MV-4-11 (cell line): ENCODE measurements around the gene COL8A1.
A peak's percentile ranks its signal among the peaks of the same experiment; 100 is the strongest.

Experiments
- DNase-seq: peaks from one replicate; lab custom pipeline; 2025; lab: John Stamatoyannopoulos, UW

Gene COL8A1

DNA sequence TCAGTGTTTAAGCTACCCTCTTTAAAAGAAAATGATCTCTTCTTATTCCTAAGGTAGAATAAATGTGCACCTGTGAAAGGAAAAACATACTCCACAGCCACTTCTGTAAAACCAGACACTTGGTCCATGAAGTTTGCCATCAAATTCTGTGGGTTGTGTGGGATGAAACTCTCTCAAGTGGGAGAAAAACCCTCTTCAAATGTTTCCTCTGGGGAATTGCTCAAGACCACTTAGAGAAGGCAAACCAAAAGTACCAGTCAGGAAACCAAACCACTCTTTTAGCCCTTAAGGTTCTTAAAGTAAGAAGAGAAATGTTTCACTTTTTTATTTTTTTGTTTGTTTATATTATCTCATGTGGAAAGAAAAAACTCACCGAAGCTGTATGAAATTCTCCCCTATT, 1.2 kb downstream of the COL8A1 start:
- peak; percentile 21 for DNase-seq

DNA sequence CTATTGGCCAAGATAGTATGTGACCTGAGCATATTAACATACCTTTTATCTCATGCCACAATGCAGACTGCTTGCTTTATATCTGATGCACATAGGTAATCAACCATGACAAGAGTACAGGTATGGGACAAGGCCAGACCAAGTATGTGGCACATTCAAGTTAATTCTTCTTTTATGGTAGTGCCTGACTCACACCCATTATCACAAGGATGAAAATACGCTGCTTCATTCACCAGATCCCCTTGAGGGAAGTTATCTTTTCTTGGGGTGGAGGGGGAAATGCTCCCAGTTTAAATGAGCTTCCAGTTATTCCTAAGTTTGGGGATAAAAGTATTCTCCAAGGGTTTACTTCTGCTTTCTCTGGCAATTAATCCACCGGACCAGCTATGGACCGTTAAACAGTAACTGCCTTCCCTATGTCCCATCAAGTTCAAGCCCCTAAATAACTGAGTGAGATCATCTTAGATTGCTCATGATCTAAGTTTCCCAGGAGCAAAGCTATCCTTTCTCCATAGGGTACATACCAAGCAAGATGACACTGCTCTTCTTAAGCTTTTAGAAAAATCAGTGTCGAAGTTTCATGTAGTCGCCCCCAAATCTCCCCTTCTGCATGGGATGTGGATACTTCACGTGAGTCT, 1.9 kb downstream of the COL8A1 start:
- no peak for DNase-seq

DNA sequence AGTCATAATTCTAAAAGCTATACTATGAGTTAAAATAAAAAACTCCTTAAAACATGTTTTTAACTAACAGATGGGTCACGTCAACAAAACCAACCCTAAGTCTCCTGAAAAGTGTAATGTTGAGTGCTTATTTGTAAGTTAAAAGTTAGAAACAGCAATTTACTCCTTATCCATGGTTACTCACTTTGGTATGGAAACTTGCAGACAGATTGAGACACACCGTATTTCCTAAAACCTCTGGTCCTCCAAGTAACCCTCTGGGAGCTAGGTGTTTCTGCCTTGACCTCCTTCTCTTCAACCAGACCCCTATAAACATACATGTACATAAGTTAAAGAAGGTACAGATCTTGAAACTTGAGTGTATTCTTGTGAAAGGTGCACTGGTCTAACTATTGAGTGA, 3.1 kb downstream of the COL8A1 start:
- DNase-seq, result no peak

DNA sequence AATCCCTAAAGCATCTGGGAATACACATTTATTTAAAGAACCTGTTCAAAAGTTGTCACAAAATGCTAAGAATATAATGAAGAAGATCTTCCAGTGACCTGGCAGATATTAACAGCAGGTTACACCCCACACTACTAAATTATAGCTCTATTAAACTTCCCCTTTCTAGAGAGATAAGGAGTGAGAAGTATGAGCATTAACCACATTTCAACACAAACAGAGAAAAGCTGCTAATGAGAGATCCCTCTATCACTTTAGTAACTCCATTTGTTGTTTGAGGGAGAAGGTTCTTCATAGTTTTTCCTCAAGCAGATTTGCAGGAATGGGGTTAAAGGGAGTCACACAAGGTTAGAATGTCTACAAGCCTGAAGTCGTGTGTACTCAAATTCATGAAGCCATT, 3.6 kb downstream of the COL8A1 start:
- no peak for DNase-seq

DNA sequence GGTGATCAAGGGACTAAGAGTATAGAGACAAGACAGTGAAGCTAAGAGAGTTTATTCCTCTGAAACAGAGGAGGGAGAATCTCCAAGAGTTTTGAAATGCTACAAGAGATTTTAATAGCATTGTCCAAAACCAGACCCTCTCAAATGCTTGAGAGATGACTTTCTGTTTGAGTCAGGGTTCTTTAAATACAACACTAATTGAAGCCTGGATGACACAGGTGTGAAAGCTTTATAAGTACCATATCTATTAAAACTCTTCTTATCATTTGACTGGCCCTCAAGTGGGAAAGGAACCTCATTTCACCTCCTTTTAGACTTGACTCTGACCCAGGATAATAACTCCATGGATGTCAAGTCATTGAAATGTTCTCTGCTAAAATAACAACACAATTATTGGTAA, 5.6 kb downstream of the COL8A1 start:
- DNase-seq, result no peak

DNA sequence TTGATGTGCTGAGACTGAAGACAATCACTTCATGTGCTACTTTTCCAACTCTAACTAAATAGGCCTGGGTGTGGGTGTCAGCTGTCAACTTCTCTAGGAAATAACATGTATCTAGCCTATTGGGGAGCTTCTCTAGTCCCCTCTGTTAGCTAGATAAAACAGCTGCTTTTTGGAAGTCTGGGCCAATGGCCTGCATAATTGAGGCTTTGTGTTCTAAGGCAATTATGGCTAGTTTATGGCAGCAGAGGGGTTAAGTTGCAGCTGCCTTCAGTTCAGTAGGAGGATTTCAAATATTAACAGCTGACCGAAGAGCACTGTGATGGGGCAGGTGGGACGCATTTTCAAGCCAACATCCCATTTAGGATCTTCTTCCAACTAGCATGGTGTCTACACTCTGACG, 6.4 kb downstream of the COL8A1 start:
- DNase-seq, result no peak

DNA sequence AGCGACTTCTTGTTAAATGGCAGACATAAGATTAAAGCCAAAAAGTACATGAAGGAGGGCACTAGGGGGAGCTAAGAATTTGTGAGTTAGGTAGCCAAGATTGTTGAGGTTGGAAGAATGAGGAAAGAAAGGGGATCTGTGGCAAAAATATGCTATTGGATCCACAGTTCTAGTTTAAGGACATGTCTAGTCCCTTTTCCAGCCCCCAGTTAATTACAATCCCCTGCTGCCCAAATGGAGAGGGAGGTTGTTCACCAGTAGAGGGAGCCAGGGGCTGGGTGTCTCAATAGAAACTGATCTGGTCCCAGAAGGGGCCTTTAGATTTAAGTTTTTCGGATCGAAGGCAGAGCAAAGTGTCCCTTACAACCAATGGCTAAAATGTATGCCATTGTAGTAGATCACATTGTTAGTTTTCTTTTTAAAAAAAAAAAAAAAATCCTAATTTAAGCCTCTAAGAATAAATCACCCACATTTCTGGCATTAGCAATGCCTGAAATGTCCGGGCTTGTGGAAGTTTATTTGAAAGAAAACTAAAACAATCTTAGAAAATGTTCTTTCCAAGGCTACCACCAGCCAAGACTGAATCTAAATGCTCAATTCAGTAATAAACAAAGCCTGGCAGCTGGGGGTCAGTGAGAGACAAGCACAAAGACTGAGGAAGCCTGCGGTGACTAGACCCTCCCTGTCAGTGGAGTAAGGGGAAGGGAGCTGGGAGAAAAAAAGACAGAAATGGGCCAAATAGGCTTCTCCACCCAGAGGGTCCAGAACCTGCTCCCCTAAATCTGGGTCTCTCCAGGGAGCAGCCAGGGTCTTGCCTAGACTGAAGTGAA, 7.1 kb downstream of the COL8A1 start:
- DNase-seq, result no peak

DNA sequence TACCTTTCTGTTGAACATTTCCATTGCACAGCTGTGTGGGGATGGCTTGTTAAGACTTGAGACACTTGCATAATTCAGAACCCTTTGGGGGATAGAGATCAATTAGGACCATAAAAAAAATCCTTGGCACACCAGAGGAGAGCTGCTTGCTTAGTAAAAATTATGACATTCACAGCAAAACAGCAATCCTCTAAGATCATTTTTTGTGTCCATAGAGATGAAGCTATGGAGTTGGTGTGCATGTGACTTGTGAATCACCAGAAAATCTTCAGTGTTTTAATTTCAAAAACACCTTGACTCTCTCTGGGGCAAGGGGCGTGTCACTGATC, 7.7 kb downstream of the COL8A1 start:
- DNase-seq, result no peak

DNA sequence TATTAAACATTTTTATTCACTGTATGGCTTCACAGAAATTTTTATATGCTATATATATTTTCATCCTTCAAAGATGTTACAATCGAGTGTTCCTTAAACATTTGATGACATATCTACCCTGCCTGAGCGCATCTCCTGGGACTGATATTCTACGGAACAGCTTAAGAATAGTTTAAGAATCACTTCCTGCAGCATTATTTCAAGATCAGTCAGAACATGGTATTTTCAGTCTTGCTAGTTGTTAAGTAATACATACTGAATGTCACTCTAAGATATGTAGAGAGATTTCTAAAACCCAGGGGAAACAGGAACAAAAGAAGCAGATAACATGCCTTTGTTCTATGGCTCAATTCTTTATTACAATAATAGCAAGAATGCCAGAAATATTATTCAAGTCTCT, 8.7 kb downstream of the COL8A1 start:
- no peak for DNase-seq

DNA sequence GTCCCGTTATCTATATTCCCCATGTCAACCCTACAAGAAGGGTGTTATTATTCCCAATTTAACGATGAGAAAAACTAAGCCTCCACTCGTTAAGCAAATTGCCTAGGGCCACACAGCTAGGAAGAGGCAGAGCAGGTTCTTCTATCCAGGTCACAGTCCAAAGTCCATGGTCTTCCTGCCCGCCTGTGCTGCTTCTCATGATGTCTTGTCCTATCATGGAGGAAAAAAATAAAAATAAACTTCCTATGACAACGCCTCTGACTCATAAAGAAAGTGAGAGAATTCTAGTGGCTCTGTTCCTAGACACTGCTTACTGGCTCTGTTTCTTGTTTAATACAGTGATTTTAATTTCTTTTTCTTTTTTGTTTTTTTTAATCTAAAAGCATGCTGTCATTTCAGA, 9.7 kb downstream of the COL8A1 start:
- no peak for DNase-seq

DNA sequence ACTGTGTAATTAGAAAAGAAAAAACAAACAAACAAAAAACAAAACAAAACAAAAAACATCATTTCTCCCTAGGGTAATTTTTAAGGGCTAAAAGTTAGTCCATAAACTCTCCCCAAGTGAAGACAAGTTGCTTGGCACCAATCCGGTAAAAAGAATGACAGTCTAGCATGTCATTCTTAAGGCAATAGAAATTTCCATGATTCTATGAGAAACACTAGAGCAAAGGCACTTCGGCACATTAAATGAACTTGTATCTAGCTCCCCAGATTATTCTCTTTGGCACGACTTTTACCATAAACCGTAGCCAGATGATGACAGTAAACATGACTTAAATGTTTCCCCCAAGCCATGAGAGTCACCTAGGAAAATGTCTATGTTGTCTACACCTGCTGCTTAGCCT, 10.1 kb downstream of the COL8A1 start:
- no peak for DNase-seq

DNA sequence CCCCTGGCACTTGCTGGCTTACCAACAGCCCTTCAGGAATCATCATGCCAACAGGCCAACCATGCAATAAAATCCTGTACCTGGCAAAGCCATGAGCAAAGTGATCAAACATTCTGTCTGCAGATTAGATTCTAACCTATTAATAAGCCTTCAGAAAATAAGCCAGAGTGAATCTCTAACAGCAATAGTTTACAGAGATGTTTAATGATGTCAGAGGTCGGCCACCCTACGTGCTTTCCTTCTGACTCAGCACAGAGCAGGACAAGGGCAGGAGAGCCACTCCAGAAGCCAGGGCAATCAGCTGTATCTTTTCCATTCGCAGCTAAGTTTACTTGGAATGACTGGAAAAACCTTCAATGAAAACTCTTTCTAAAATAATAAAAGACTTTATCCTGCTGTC, 13.1 kb downstream of the COL8A1 start:
- no peak for DNase-seq

DNA sequence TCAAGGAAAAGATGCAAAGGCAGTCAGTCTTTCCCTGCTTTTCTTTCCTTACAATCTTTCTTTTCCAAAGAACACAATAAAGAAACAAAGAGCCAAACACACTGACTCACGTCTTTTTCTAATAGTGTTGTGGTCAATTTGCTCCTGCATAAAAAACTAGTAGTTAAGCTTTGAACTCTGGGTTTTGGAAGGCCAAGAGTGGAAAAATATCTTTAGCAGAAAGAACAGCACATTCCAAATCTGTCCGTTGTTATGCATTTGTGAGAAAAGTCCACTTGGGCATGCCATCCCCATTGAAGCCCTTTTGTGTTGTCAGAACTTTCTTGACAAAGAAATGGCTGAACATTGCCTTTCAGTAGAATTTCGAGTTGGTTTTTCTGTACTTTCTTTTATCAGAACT, 18.2 kb downstream of the COL8A1 start:
- no peak for DNase-seq

DNA sequence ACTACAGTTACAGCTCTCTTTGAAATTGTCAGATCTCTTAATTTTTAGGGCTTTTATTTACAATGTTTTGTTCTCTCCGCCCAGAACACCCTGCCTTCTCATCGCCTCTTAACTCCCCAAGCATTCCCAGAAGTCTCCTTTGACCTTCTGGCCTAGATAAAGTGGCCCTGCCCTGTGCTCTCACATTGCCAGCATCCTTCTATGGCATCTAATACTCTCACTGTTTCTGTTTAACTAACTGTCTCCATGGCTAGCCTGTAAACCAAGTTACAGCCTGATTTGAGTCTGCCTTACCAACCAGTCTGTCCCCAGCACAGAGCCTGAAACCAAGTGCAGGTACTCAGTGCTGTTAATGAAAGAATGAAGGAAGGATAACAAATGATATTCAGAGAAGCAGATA, 19.9 kb downstream of the COL8A1 start:
- DNase-seq, result no peak

DNA sequence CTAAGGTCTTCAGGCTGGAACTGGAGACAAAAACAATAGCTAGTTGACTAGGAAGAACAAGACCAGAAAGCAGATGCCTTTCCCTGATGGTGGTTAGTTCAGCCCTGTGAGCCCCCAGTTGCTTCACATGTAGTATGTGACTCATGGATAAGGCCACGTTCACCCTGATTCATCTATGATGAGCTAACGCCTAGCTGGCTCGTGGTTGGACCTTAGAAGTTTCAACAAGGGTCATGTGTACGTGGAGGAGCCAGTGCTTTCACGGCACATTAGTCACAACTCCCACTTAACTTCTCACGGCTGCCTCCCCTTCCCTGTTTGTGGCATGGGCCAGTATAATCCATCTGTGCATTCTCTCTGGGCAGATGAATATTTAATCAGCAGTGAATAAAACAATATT, 20.6 kb downstream of the COL8A1 start:
- DNase-seq, result peak; percentile 83

DNA sequence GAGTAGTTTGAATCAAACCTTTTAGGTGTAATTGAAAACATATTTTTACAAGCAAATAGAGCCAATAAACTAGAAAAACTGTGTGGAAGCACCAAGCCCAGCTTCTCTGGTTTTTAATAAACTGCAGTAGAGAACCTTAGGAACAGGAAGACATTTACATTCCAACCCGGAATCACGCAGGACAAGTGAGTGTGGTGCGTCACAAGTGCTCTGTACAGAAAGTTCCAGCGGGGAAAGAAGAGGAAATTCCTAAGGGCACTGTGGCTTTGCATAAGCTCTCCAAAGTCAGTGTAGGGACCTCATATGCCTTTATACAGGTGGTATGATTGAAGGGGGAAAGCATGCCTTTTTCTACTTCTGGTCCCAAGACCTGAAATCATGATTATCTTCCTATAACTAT, 21.6 kb downstream of the COL8A1 start:
- no peak for DNase-seq

DNA sequence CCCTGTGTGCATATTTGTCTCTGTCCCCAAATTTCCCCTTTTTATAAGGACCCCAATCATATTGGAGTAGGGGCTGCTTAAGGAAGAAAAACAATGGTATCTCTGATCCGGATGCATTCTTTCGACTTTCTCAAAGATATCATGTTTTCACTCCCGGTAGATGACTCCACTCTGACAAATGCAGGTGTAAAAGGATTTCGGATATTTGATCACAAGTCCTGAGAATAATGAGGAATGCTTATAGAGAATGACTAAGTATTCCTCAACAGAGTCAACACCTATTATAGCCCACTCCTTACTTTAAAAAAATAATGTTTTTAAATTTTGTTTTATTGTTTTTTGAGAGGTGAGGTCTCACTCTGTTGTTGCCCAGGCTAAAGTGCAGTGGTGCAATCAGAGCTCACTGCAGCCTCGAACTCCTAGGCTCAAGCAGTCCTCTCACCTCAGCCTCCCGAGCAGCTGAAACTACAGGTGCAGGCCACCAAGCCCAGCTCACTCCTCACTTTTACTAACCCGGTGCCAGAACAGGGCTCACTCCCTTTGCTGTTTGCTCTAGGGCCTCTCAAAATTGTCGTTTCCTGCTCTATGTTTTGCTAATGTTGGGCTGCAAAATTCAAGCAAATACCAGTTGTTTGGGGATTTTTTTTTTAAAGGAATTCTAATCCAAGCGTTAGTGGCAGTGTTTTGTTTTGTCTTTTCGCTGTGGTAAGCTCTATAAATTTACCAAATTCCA, 24.6 kb downstream of the COL8A1 start:
- no peak for DNase-seq

DNA sequence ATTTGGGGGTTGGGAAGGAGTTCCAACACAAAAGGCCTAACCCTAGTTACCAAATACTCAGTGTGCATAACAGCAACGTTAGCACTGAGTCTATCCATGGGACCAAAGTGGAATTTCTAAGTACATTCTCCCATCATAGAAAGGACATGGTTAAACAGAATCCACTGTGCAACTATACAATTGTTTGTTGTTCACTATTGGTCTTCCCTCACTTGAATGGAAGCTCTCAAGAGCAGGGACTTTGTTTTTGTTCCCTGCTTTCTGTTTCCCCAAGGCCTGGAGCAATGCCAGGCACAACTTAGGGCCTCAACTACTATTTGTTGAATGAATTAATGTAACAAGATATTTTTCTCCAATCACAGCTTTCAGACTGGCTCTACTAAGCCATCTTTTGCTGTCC, 25.6 kb downstream of the COL8A1 start:
- no peak for DNase-seq

DNA sequence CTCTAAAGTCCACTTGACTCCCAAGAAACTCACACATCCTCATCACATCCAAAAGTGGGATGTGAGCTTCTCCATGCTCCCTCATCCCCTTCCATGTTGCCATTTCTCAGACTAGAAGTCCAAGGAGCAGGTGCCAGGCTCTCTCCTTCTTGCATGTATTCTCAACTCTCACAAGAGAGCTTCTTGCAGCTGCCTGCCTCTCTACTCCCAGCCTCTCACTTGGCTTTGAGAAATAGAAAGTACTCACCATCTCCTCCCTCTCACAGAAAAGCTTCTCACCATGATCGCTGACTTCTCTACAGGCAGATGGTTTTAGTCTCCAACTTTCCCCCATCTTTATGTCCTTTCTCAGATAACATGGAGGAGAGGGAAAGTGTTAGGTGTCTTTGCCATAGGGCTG, 26.6 kb downstream of the COL8A1 start:
- DNase-seq, result no peak

DNA sequence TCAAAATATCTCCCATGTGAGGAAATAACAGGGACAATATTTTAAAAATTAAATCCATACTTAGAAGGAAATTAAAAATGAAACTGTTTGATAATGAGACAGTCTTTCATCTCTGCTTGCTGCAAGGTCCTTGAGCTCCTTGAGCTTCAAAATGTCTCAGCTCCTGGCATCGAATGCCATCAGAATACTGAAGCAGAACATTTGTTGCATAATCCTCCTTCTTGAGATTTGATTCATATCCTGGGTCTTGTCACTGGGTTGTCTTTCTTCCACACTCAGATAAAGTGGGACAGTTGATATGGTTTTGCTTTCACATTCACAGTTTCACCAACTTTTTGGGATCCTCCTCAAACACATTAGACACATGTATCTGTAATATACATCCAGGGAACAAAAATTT, 27.8 kb downstream of the COL8A1 start:
- DNase-seq, result peak; percentile 5

DNA sequence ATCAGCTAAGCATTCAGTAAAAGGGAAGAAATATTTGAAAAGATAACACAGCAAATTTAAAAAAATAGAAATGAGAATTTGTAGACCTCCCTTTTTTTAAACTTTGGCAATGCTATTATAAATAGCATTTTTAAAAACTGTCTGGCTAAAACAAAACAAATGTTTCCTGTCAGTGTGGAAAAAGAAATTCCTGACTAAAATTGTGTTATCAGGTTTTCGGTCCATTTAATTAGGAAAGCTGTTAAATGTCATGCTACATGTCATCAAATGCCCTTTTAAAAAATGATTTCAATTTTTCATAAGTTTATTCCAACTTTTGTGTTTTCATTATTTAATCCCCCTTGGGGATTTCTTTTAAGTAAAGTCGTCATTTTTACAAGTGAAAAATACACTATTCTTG, 29.6 kb downstream of the COL8A1 start:
- no peak for DNase-seq

DNA sequence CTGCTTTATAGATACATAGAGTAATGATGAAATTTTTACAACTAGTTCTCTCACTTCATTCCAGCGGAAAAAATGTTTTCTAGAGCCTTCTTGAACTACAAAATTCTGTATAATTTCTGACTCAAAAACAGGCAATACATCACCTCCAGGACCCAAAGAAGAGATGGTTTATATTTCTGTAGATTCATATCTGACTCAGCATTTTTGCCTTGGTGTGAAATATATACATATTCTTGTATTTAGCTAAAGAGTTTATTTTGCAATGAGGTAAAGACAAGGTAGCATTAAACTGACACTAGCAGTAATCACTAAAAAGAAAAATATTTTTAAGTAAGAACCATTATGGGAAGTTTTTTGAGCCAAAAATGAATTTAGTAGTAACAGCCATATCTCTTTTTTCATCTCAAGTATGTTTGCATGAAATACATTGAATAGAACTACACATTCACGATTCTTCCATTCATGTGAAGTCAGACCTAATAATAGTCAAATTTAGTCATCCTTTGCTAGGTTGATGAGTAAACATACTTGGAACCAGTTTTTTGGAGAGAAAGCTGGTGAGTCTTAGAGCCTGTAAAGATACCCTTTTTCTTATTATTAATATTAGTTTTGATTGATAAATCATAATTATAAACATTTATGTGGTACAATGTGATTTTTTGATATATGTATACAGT, 31.6 kb downstream of the COL8A1 start:
- DNase-seq, result no peak

DNA sequence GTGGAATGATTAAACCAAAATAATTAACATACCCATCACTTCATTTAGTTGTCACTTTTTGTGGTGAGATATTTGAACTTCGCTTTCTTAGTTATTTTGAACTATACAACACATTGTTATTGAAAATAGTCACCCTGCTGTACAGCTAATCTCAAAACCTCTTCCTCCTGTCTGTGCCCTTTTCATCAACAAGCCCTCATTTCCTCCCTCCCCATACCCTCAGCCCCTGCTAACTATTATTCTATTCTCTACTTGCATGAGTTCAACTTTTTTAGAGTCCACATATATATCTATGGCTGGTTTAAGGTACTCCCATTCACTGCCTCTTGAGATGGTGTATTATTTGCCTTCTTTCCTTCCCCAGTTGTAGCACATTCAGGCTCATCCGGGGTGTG, 32.2 kb downstream of the COL8A1 start:
- no peak for DNase-seq
